Measurements from ENCODE around the gene C1QTNF6.

DNA sequence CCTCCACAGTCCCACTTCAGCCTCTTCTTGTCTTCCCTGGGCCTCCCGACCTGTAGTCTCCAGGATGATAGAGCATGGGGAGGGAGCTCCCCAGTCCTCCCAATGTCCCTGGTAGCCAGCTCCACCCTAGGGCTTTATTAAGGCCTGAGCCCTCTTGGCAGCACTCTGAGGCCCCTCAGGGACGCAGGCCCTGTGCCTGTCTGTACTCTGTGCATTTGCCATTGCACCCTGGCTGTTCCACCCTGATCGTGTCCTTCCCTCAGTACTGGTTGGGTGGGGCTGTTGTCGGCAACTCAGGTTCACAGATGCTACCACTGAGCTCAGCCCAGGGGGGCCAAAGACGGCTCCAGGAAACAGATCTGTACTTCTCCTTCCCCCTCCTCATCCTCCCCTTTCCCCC is 17.0 kb upstream of the C1QTNF6 start:
- TF ChIP-seq, protein P1, sequence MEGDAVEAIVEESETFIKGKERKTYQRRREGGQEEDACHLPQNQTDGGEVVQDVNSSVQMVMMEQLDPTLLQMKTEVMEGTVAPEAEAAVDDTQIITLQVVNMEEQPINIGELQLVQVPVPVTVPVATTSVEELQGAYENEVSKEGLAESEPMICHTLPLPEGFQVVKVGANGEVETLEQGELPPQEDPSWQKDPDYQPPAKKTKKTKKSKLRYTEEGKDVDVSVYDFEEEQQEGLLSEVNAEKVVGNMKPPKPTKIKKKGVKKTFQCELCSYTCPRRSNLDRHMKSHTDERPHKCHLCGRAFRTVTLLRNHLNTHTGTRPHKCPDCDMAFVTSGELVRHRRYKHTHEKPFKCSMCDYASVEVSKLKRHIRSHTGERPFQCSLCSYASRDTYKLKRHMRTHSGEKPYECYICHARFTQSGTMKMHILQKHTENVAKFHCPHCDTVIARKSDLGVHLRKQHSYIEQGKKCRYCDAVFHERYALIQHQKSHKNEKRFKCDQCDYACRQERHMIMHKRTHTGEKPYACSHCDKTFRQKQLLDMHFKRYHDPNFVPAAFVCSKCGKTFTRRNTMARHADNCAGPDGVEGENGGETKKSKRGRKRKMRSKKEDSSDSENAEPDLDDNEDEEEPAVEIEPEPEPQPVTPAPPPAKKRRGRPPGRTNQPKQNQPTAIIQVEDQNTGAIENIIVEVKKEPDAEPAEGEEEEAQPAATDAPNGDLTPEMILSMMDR (IDR thresholded peaks at IDR 0.05 in 2 of 3, conservative IDR thresholded peaks at IDR 0.05 in 1 of 3; ENCODE audit: borderline replicate concordance in 1 of 3, insufficient read depth in 1 of 3, low read depth in 2 of 3, low read length in 2 of 3) = no peak
- no peak for TF ChIP-seq EZH2phosphoT487 (IDR thresholded peaks at IDR 0.05; ENCODE audit: borderline replicate concordance)
- no peak for TF ChIP-seq SRF (IDR thresholded peaks at IDR 0.05; ENCODE audit: low read depth)
- TF ChIP-seq POLR2A (IDR thresholded peaks at IDR 0.05; ENCODE audit: borderline replicate concordance, extremely low read depth, insufficient read depth, insufficient read length) = no peak
- no peak for TF ChIP-seq POLR2AphosphoS5 (IDR thresholded peaks at IDR 0.05; ENCODE audit: low read depth, low read length)
- no peak for TF ChIP-seq ELF1 (IDR thresholded peaks at IDR 0.05; ENCODE audit: borderline replicate concordance, low read depth)
- TF ChIP-seq, protein P2, sequence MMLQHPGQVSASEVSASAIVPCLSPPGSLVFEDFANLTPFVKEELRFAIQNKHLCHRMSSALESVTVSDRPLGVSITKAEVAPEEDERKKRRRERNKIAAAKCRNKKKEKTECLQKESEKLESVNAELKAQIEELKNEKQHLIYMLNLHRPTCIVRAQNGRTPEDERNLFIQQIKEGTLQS (IDR thresholded peaks at IDR 0.05) = no peak
- no peak for TF ChIP-seq SP1 (IDR thresholded peaks at IDR 0.05; ENCODE audit: low read depth)

All from HCT116 (cell line).